OCI-LY7 (cell line): ENCODE data around the gene CHD5. TPM values are rescaled to one million over a fixed set of nuclear protein-coding genes. Genes with fewer than 3 reads are reported as not detected.

Experiments
- BruUV-seq: library from RNA; stranded (reverse); fragments of 400-500 nt; replicated peaks from 2 replicates; lab custom pipeline; 2021; lab: Mats Ljungman, UMichigan
- CTCF ChIA-PET: fragments of 300-600 bp; sonication (Branson Sonifier 250); formaldehyde crosslinking; loops from one replicate; lab custom pipeline; 2022; ENCODE audit warnings: antibody characterized with exemption; ENCODE audit not compliant: unreplicated experiment; lab: Charles Lee
- POLR2A ChIA-PET: fragments of 300-600 bp; sonication (Branson Sonifier 250); formaldehyde crosslinking; loops from one replicate; lab custom pipeline; 2022; ENCODE audit warnings: antibody characterized with exemption; lab: Charles Lee
- DNase-seq: peaks from one replicate; pipeline ENCODE4 v3.0.0-alpha.2; 2015; ENCODE audit warnings: low spot score
- H2AFZ ChIP-seq: fragments of 200-600 bp; sonication (generic), shearing (Covaris generic); 2 replicates; pipeline ENCODE4 v1.6.1; 2014; ENCODE audit warnings: mild to moderate bottlenecking, antibody characterized with exemption, low read length, moderate library complexity
- H3K27ac ChIP-seq: fragments of 200-600 bp; sonication (generic); 2 replicates; pipeline ENCODE4 v1.5.1; 2014; ENCODE audit warnings: mixed run types, low read depth, mild to moderate bottlenecking, moderate library complexity, low read length, inconsistent platforms; ENCODE audit not compliant: poor library complexity, severe bottlenecking
- H3K36me3 ChIP-seq: fragments of 200-600 bp; sonication (generic); 2 replicates; pipeline ENCODE4 v1.6.1; 2014; ENCODE audit warnings: mild to moderate bottlenecking, antibody characterized with exemption, low read length, moderate library complexity, mixed read lengths; ENCODE audit not compliant: insufficient read depth
- H3K4me1 ChIP-seq: fragments of 200-600 bp; sonication (generic); 2 replicates; pipeline ENCODE4 v1.5.1; 2014; ENCODE audit warnings: mild to moderate bottlenecking, low read length; ENCODE audit not compliant: insufficient read depth, poor library complexity, severe bottlenecking
- H3K4me2 ChIP-seq: fragments of 200-600 bp; sonication (generic); 2 replicates; pipeline ENCODE4 v1.6.1; 2014; ENCODE audit warnings: mild to moderate bottlenecking, low read length
- H3K4me3 ChIP-seq: fragments of 200-600 bp; sonication (generic); 2 replicates; pipeline ENCODE4 v1.5.1; 2014; ENCODE audit warnings: mild to moderate bottlenecking, low read depth, low read length; ENCODE audit not compliant: poor library complexity, severe bottlenecking
- H3K79me2 ChIP-seq: fragments of 200-600 bp; sonication (generic); 2 replicates; pipeline ENCODE4 v1.6.1; 2016; ENCODE audit warnings: low read depth, mild to moderate bottlenecking, low read length, moderate library complexity, mixed read lengths; ENCODE audit not compliant: insufficient read depth
- H3K9me2 ChIP-seq: fragments of 200-600 bp; sonication (generic); 2 replicates; pipeline ENCODE4 v1.6.1; 2016; ENCODE audit warnings: mild to moderate bottlenecking, low read length, mixed read lengths; ENCODE audit not compliant: insufficient read depth
- H3K9me3 ChIP-seq: fragments of 200-600 bp; sonication (generic); 2 replicates; pipeline ENCODE4 v1.6.1; 2014; ENCODE audit warnings: mild to moderate bottlenecking, mixed run types, low read length, mixed read lengths
- H4K20me1 ChIP-seq: fragments of 200-600 bp; sonication (generic); 2 replicates; pipeline ENCODE4 v1.6.1; 2014; ENCODE audit warnings: mild to moderate bottlenecking, antibody characterized with exemption, low read length, moderate library complexity, mixed read lengths; ENCODE audit not compliant: insufficient read depth
- CTCF ChIP-seq: fragments of 200-600 bp; sonication (generic); conservative IDR thresholded peaks from 2 replicates; pipeline ENCODE4 v1.5.1; 2014; ENCODE audit warnings: mild to moderate bottlenecking, antibody characterized with exemption, low read length, moderate library complexity, mixed read lengths
- EZH2phosphoT487 ChIP-seq: fragments of 200-600 bp; sonication (generic); IDR thresholded peaks from 2 replicates; pipeline ENCODE4 v1.6.1; 2018; ENCODE audit warnings: low read depth, borderline replicate concordance, mild to moderate bottlenecking, mixed run types, antibody characterized with exemption, low read length, moderate library complexity, mixed read lengths
- intact Hi-C: fragments of 100-400 bp; cut with micrococcal nuclease; formaldehyde crosslinking; loops from one replicate; pipeline ENCODE4 v1.10.0; 2022; ENCODE audit not compliant: unreplicated experiment
- total RNA-seq, 2 experiments: library from RNA; depleted of rRNA in 1 of 2; stranded (reverse); fragments of >200 nt in 1 of 2; shearing (Covaris generic) in 1 of 2; gene quantifications; 2 replicates each; pipeline ENCODE4 v1.2.3, GENCODE V29; 2014 to 2022

Gene CHD5
- total RNA-seq, 2 experiments from 2014 or later = 0.19 to 0.38 TPM

- H3K36me3 ChIP-seq = 0 out of 2 replicates have a peak, but pooled peaks cover 7% of the 10 kb centered on the region
- CTCF ChIA-PET = no interaction called here
Measured at GRCh38 chr1:6084781-6085495, 95.2 kb downstream of the CHD5 start.

GRCh38 chr1:6083801-6084446, 96.2 kb downstream of the CHD5 start:
- Histone ChIP-seq H2AFZ (no peak overlapping the region), H3K27ac (no peak overlapping the region), H3K4me1 (no peaks in the 10 kb centered on the region), H3K79me2 (no peaks in the 10 kb centered on the region), H3K9me3 (no peaks in the 10 kb centered on the region), H3K9me2 (no peaks in the 10 kb centered on the region), H3K4me3 (no peak overlapping the region), H4K20me1 (no peaks in the 10 kb centered on the region), H3K4me2 (no peak overlapping the region), H3K36me3 (0 out of 2 replicates have a peak, but pooled peaks cover 7% of the 10 kb centered on the region)
- intact Hi-C loops = no loop called here
- ChIA-PET CTCF (interaction anchor here (0.6 kb wide), 1 partner anchor 560 kb away, joined by 3 read pairs; no protein-coding TSS in a partner anchor), POLR2A (no interaction called here)
- no peak for DNase-seq
- BruUV-seq = no TSS peak
- TF ChIP-seq EZH2phosphoT487 (no peak), CTCF (no peak)

More at GRCh38 chr1:6084781-6085495, 95.2 kb downstream of the CHD5 start:
- no peak for DNase-seq
- no peaks in the 10 kb centered on the region for H3K4me1 ChIP-seq
- H3K4me2 ChIP-seq = no peak overlapping the region
- no peak overlapping the region for H2AFZ ChIP-seq
- intact Hi-C loops = no loop called here
- no peak overlapping the region for H3K27ac ChIP-seq
- H3K79me2 ChIP-seq = no peaks in the 10 kb centered on the region
- BruUV-seq = no TSS peak
- no peaks in the 10 kb centered on the region for H3K9me3 ChIP-seq
- H3K4me3 ChIP-seq = no peak overlapping the region
- H4K20me1 ChIP-seq = no peaks in the 10 kb centered on the region
- H3K9me2 ChIP-seq = no peaks in the 10 kb centered on the region
- TF ChIP-seq EZH2phosphoT487 (no peak), CTCF (no peak)
- POLR2A ChIA-PET = no interaction called here

DNA sequence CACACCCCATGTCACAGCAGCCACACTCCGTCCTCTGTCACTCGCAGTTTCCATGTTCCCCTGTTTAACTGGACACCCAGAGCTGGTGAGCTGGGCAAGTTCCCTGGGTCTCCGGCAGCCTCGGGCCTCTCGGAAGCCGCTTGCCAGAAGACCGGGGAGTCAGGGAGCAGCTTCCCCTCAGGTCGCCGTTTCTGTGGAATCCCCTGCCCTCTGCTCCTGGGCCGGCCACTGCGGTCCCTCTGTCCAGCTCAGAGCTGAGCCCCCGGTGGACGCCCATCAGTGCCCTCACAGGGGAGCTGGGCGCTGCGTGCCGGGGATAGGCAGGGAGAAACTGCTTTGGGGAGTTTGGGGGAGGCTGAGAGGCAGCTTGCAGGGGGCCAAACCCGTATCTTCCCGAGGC, 96.7 kb downstream of the CHD5 start:
- ChIA-PET CTCF (interaction anchor here (0.6 kb wide), 1 partner anchor 560 kb away, joined by 3 read pairs; no protein-coding TSS in a partner anchor), POLR2A (no interaction called here)
- no peaks in the 10 kb centered on the region for H3K4me1 ChIP-seq
- H3K4me3 ChIP-seq = no peak overlapping the region
- TF ChIP-seq CTCF (no peak), EZH2phosphoT487 (no peak)
- no peak overlapping the region for H3K4me2 ChIP-seq
- no peaks in the 10 kb centered on the region for H4K20me1 ChIP-seq
- no peaks in the 10 kb centered on the region for H3K79me2 ChIP-seq
- H3K36me3 ChIP-seq = 0 out of 2 replicates have a peak, but pooled peaks cover 7% of the 10 kb centered on the region
- no peak overlapping the region for H3K27ac ChIP-seq
- no peaks in the 10 kb centered on the region for H3K9me2 ChIP-seq
- no peak overlapping the region for H2AFZ ChIP-seq
- BruUV-seq = no TSS peak
- no peaks in the 10 kb centered on the region for H3K9me3 ChIP-seq
- intact Hi-C loops = no loop called here
- DNase-seq = no peak
